Measurements from ENCODE around the gene CCL27.

CCL27 gene

DNA sequence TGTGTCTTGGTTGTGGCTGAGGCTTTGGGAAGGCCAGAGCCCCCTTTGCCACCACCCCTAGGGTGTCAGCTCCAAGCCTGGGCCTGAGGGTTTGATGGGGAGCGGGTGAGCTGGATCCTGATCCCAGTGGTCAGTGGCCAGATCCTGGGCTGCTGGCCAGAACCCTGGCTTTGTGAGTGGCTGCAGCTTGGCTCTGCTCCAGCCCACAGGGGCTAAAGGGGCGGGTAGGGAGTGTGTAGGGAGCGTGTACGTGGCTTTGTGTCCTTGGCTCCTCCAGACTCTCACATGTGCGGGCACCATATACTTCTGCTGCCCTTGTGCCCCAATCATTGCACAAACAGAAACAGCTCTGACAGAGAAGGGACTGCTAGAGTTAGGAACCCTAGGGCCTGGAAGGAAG, 11.6 kb downstream of the CCL27 start:
- no peak for DNase-seq (ENCODE audit: extremely low spot score)
- TF ChIP-seq, protein P1, sequence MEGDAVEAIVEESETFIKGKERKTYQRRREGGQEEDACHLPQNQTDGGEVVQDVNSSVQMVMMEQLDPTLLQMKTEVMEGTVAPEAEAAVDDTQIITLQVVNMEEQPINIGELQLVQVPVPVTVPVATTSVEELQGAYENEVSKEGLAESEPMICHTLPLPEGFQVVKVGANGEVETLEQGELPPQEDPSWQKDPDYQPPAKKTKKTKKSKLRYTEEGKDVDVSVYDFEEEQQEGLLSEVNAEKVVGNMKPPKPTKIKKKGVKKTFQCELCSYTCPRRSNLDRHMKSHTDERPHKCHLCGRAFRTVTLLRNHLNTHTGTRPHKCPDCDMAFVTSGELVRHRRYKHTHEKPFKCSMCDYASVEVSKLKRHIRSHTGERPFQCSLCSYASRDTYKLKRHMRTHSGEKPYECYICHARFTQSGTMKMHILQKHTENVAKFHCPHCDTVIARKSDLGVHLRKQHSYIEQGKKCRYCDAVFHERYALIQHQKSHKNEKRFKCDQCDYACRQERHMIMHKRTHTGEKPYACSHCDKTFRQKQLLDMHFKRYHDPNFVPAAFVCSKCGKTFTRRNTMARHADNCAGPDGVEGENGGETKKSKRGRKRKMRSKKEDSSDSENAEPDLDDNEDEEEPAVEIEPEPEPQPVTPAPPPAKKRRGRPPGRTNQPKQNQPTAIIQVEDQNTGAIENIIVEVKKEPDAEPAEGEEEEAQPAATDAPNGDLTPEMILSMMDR (IDR thresholded peaks at IDR 0.05; ENCODE audit: control extremely low read depth, extremely low read depth, low read depth, missing control alignments) = no peak
- CTCF ChIA-PET = interaction anchor here (1.0 to 2.6 kb wide), 4 partner anchors 12 to 17 kb away, joined by 3 to 14 read pairs (median 4); no protein-coding TSS in a partner anchor
- POLR2A ChIA-PET = no interaction called here

GRCh38 chr9:34648673-34649072, 13.8 kb downstream of the CCL27 start:
- DNase-seq (ENCODE audit: extremely low spot score) = no peak
- POLR2A ChIA-PET = no interaction called here
- CTCF ChIA-PET = interaction anchor here (0.6 to 8.0 kb wide), 5 partner anchors 15 to 57 kb away, joined by 3 to 84 read pairs (median 9); partner anchors contain the start of gene CCL27
- TF ChIP-seq, protein P1 (IDR thresholded peaks at IDR 0.05; ENCODE audit: control extremely low read depth, extremely low read depth, low read depth, missing control alignments) = no peak

DNA sequence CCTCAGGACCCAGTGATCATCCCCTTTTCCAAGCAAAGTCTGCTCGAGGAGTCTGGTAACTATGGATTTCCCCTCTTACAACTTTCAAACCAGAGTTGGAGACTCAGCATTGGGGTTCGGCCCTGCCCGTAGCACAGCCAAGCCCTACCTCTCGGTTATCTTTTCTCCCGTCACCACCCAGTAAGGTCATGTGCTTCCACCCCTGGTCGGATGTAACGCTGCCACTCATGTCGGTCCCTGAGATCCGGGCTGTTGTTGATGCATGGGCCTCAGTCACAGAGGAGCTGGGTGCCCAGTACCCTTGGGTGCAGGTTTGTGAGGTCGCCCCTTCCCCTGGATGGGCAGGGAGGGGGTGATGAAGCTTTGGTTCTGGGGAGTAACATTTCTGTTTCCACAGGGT, 14.8 kb downstream of the CCL27 start:
- POLR2A ChIA-PET = interaction anchor here (0.5 to 2.1 kb wide), 2 partner anchors 8 to 10 kb away, joined by 8 to 9 read pairs; partner anchors contain the start of gene SIGMAR1
- TF ChIP-seq, protein P1 (IDR thresholded peaks at IDR 0.05; ENCODE audit: control extremely low read depth, extremely low read depth, low read depth, missing control alignments) = no peak
- no peak for DNase-seq (ENCODE audit: extremely low spot score)
- CTCF ChIA-PET = interaction anchor here (0.6 to 8.0 kb wide), 15 partner anchors 9 to 403 kb away, joined by 3 to 112 read pairs (median 4); partner anchors contain the start of genes CCL27, RPP25L and SIGMAR1

DNA sequence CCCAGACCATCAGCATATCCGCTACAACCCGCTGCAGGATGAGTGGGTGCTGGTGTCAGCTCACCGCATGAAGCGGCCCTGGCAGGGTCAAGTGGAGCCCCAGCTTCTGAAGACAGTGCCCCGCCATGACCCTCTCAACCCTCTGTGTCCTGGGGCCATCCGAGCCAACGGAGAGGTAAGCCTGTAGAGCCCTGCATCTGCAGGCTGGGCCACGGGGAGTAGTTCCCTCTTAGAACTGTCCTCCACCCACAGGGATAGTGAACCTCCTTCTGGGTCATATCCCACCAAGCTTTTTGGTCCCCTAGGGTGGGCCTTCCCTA, 15.4 kb downstream of the CCL27 start:
- TF ChIP-seq, protein P1 (IDR thresholded peaks at IDR 0.05; ENCODE audit: control extremely low read depth, extremely low read depth, low read depth, missing control alignments) = no peak
- no peak for DNase-seq (ENCODE audit: extremely low spot score)
- ChIA-PET CTCF (interaction anchor here (0.9 to 8.0 kb wide), 15 partner anchors 10 to 404 kb away, joined by 3 to 112 read pairs (median 7); partner anchors contain the start of genes CCL27, RPP25L and SIGMAR1), POLR2A (interaction anchor here (2.1 kb wide), 1 partner anchor 10 kb away, joined by 8 read pairs; the partner anchor contains the start of gene SIGMAR1)

DNA sequence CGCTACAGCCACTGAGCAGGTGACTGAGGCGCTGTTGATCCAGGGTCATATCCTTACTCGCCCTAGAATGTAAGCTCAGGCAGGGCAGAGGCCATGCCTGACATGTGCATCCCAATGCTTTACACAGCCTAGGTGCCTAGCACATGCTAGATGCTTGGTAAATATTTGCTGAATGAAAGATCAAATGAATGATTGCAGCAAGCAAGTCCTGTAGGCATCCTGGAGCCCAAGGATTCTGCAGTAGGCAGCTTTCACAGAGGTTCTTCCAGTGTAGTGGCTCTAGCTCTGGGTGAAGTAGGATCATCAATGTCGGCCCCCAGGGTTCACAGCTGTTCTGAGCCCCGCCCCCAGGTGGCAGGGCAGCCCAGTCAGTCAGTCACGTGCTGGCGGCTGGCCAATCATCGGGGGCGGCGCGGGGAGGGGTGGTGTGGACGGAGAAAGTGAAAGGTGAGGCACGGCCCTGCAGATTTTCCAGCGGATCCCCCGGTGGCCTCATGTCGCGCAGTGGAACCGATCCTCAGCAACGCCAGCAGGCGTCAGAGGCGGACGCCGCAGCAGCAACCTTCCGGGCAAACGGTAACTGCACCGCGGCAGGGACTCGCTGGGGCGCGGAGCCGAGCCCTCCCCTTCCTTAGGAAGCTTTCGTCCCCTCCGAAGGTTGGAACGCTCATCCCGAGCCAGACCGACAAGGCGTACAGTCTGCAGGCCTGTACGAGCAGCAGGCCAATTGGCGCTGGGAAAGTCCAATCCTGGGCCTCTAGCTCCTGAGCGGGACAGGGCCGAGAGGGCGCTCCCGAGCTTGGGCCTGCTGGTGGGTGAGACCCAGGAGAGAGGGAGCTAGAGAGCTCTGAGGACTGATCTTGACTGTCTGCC, 16.0 kb downstream of the CCL27 start, which contains the start of gene GALT:
GALT (plus strand) TSS at position 465 of the 873 bp plus-strand sequence; CDS start at position 495, 30 bp downstream.
- DNase-seq (ENCODE audit: extremely low spot score) = peak; percentile 97
- ChIA-PET POLR2A (interaction anchor here (2.1 kb wide), 1 partner anchor 9 kb away, joined by 8 read pairs; the partner anchor contains the start of gene SIGMAR1), CTCF (interaction anchor here (0.8 to 8.0 kb wide), 18 partner anchors 10 to 428 kb away, joined by 3 to 112 read pairs (median 4); partner anchors contain the start of genes CCL27, DCTN3, RPP25L and SIGMAR1)
- TF ChIP-seq, protein P1 (IDR thresholded peaks at IDR 0.05; ENCODE audit: control extremely low read depth, extremely low read depth, low read depth, missing control alignments) = peak; percentile 57

DNA sequence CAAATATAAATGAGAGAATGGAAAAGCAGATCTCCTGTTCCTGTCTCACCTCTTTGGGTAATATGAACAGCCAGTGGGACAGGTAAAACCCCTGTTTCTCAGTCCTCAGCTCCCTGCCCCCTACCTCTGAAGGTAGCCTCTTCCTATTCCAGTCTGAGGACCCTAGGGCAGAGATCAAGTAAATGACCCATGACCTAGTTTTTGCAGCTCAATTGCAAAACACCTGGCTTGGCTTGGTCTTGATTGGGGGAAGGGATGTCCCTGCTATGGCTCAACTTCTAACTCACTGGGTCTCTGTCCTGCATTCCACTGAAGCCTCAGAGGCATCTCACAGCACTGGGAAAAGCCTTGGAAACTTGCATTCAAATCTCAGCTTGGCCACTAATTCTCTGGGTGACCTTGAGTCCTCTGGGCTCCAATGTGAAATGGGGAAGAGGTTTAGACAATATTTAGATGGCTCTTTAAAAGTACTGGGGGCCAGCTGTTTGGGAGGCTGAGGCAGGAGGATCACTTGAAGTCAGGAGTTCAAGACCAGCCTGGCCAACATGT, 17.6 kb downstream of the CCL27 start:
- CTCF ChIA-PET = interaction anchor here (0.8 to 8.0 kb wide), 10 partner anchors 9 to 254 kb away, joined by 3 to 112 read pairs (median 4); partner anchors contain the start of genes CCL27, DCTN3 and SIGMAR1
- TF ChIP-seq, protein P1 (IDR thresholded peaks at IDR 0.05; ENCODE audit: control extremely low read depth, extremely low read depth, low read depth, missing control alignments) = no peak
- DNase-seq (ENCODE audit: extremely low spot score) = no peak
- POLR2A ChIA-PET = interaction anchor here (0.7 kb wide), 1 partner anchor 16 kb away, joined by 3 read pairs; no protein-coding TSS in a partner anchor

Measured in GM10248 (cell line).